Epithelial cell of esophagus (primary cell): ENCODE results near the gene NAB1.
A peak's percentile ranks its signal among the peaks of the same experiment; 100 is the strongest.

Source experiments
- DNase-seq: peaks from one replicate; pipeline ENCODE4 v3.0.0; 2010; ENCODE audit warnings: low read depth
- H3K4me3 ChIP-seq: 2 replicates; pipeline ENCODE4 v1.5.1; 2011; ENCODE audit warnings: mild to moderate bottlenecking, low read length, control low read depth
- TF ChIP-seq, protein P1 (sequence below): IDR thresholded peaks from 2 replicates; pipeline ENCODE4 v1.5.1; 2011; ENCODE audit warnings: low read depth, mild to moderate bottlenecking, low read length, control low read depth, inconsistent platforms; ENCODE audit not compliant: insufficient read depth; ENCODE audit errors: missing control alignments

NAB1 gene

DNA sequence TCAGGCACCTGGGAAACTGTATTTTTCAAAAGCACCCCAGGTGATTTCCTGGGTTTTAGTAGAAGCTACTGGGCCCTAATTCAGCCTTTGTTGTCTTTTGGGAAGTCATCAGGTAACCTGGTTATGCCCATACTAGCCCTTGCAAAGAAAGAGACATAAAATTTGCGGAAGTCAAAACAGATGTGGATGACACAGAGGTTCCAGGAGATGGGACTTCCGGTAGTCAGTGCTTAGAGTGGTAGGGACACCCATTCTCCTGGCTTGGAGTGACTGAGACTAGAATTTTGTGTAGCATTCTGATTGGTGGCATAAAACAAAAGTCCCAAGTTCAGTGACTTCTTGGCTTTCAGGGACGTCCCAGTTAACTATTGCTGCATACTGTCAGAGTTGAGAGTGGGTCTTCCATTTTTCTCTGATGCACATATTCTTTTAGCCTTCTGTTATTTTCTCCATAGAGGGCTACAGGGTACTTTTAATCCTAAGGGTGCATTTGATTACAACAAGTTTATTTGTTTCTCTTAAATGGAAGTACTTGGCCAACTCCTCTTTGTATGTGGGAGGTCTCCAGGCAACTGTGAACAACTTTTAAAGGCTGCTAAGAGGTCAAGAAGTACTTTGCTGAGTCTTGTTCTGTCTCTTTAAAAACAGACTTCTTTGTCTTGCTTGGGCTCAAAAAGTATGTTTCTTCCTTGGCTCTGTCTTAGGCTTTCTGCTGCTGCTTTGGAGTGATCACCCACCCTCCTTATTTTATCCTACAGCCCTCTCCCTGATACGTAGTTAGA is 8.8 kb downstream of the NAB1 start:
- TF ChIP-seq, protein P1, sequence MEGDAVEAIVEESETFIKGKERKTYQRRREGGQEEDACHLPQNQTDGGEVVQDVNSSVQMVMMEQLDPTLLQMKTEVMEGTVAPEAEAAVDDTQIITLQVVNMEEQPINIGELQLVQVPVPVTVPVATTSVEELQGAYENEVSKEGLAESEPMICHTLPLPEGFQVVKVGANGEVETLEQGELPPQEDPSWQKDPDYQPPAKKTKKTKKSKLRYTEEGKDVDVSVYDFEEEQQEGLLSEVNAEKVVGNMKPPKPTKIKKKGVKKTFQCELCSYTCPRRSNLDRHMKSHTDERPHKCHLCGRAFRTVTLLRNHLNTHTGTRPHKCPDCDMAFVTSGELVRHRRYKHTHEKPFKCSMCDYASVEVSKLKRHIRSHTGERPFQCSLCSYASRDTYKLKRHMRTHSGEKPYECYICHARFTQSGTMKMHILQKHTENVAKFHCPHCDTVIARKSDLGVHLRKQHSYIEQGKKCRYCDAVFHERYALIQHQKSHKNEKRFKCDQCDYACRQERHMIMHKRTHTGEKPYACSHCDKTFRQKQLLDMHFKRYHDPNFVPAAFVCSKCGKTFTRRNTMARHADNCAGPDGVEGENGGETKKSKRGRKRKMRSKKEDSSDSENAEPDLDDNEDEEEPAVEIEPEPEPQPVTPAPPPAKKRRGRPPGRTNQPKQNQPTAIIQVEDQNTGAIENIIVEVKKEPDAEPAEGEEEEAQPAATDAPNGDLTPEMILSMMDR = no peak
- H3K4me3 ChIP-seq = no peak overlapping the region
- no peak for DNase-seq

DNA sequence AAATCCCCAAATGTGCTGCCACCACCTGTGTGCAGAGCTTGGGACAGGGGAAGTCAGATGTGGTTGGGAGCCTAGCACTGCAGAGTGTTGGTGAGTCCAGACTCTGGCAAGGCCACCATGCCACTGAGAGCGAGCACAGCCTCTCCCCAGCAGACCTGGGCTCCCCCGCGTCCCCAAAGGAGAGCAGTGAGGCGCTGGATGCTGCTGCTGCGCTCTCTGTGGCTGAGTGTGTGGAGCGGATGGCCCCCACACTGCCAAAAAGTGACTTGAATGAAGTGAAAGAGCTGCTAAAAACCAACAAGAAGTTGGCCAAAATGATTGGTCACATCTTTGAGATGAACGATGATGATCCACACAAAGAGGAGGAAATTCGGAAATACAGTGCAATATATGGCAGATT is 10.7 kb downstream of the NAB1 start:
- no peak for DNase-seq
- TF ChIP-seq, protein P1 = no peak
- H3K4me3 ChIP-seq = no peak overlapping the region

DNA sequence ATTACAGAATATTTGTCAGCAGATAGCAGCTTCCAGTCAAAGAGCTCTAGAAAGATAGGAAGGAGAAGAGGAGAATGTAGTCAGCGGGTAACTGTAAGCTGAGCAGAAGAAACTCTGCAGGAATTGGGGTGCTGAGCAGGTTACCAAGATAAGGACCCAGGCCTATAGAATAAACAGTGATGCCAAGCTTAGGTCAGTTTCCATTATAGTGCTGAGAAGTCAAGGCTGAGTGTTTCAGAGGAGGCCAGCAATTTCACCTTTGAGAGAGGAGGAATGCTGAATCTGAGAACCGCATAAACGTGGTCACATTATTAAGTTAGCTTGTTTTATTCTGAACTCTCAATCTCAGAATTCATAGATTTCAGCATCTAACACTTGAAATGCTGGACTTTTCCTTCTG is 13.9 kb downstream of the NAB1 start:
- no peak overlapping the region for H3K4me3 ChIP-seq
- no peak for DNase-seq
- TF ChIP-seq, protein P1 = no peak

DNA sequence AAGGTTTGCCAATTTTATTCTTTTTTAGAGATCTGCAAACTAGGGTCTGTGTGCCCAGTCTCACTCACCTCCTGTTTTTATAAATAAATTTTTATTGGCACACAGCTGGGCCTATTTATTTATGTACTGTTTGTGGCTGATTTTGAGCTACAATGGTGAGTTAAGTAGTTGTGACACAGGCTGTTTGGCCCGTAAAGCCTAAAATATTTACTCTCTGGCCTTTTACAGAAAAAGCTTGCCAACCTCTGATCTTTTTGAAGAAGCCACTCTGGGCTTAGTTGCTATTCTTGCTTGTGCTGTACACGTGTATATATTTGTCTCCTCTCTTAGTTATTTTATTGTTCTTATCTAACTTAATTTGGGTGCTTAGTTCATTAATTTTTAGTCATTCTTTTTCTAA is 14.5 kb downstream of the NAB1 start:
- TF ChIP-seq, protein P1 = no peak
- DNase-seq = no peak
- no peak overlapping the region for H3K4me3 ChIP-seq

DNA sequence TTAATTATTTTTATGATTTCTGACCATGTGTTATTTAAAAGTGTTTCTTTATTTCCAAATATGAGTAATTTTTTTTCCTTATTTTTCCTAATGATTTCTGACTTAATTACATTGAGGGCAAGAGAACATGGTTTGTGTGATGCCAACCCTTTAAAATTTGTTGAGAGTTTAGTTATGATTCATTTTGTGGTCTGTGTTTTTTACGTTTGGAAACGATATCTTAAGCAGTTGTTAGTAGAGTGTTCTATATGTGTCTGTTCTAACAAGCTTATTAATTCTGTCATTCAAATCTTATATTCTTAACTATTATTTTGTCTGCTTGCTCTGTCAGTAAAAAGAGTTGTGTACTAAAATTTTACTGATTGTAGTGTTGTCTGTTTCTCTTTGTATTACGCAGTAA is 15.0 kb downstream of the NAB1 start:
- TF ChIP-seq, protein P1 = no peak
- no peak for DNase-seq
- H3K4me3 ChIP-seq = no peak overlapping the region

DNA sequence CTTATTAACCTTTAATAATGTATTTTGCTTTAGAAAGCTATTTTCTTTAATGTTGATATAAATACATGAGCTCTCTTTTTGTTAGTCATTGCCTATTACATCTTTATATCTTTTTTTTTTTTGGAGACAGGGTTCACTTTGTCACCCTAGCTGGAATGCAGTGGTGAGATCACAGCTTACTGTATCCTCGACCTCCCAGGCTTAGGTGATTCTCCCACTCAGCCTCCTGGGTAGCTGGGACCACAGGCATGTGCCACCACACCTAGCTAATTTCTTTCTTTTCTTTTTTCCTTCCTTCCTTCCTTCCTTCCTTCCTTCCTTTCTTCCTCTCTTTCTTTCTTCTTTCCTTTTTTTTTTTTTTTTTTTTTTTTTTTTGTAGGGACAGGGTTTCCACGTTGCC is 15.4 kb downstream of the NAB1 start:
- TF ChIP-seq, protein P1 = no peak
- peak; percentile 15 for DNase-seq
- H3K4me3 ChIP-seq = no peak overlapping the region

DNA sequence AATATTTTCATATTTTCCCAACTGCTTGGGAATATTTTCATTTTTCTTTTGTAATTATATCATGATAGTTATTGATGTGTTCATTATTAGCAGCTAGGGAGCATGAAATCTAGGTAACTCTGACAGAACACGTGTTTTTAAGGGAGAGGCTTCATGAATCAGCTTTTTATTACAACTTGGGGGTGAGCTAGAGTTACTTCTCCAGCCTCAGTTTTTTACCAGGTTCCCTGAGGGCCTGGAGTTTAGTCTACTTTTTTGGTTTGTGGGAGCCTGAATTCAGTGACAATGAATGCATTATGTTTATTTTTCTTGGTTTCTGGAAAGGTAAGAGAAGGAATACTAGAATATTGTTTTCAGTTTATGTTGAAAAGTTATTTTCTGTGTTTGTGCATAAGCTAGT is 18.0 kb downstream of the NAB1 start:
- DNase-seq = peak; percentile 29
- TF ChIP-seq, protein P1 = no peak

More for the DNA sequence above, 18.0 kb downstream of the NAB1 start:
- no peak overlapping the region for H3K4me3 ChIP-seq
